GM19023 (cell line): ENCODE measurements around the gene CRACDL.

Experiments used
- ATAC-seq: cut with Tn5 transposase; IDR thresholded peaks from one replicate; pipeline ENCODE4 v1.9.1; 2021; ENCODE audit warnings: mild to moderate bottlenecking, moderate library complexity; ENCODE audit not compliant: unreplicated experiment

Gene CRACDL

GRCh38 chr2:98935777-98936352 is at the start of gene CRACDL:
CRACDL (minus strand) TSS chr2:98936225; CDS start chr2:98846800, 89,425 bp downstream.
- no peak for ATAC-seq

- no peak for ATAC-seq
These were observed 39.6 kb upstream of the CRACDL start for GRCh38 chr2:98975611-98976010.

- ATAC-seq: no peak
These were observed 36.6 kb upstream of the CRACDL start for GRCh38 chr2:98972582-98973167.

GRCh38 chr2:98959810-98960507 is 23.9 kb upstream of the CRACDL start:
- ATAC-seq: no peak

- ATAC-seq: no peak
These were observed 16.9 kb upstream of the CRACDL start for GRCh38 chr2:98952966-98953365.

- no peak for ATAC-seq
These were observed 13.1 kb upstream of the CRACDL start for GRCh38 chr2:98948956-98949739.

GRCh38 chr2:98947554-98947953 is 11.5 kb upstream of the CRACDL start:
- no peak for ATAC-seq

- ATAC-seq: no peak
These were observed 10.8 kb upstream of the CRACDL start for GRCh38 chr2:98946855-98947254.

- no peak for ATAC-seq
These were observed 8.8 kb upstream of the CRACDL start for GRCh38 chr2:98944775-98945174.

GRCh38 chr2:98940102-98940501 is 4.1 kb upstream of the CRACDL start:
- no peak for ATAC-seq

GRCh38 chr2:98937906-98938305 is 1.9 kb upstream of the CRACDL start:
- ATAC-seq: no peak

- ATAC-seq: no peak
These were observed 627 bp upstream of the CRACDL start for GRCh38 chr2:98936353-98937351.

GRCh38 chr2:98935111-98935770 is 784 bp downstream of the CRACDL start:
- no peak for ATAC-seq

- no peak for ATAC-seq
These were observed 3.2 kb downstream of the CRACDL start for GRCh38 chr2:98932778-98933343.

GRCh38 chr2:98932164-98932563 is 3.9 kb downstream of the CRACDL start:
- no peak for ATAC-seq

GRCh38 chr2:98931596-98931995 is 4.4 kb downstream of the CRACDL start:
- no peak for ATAC-seq

- no peak for ATAC-seq
These were observed 6.1 kb downstream of the CRACDL start for GRCh38 chr2:98929920-98930319.

GRCh38 chr2:98928242-98928641 is 7.8 kb downstream of the CRACDL start:
- ATAC-seq: no peak

- ATAC-seq: no peak
These were observed 9.0 kb downstream of the CRACDL start for GRCh38 chr2:98927027-98927426.

- ATAC-seq: no peak
These were observed 9.4 kb downstream of the CRACDL start for GRCh38 chr2:98926601-98927000.
